Central memory CD8-positive, alpha-beta T cell (primary cell): ENCODE results near the gene DHRS3.
"Not testable (repeated sequence)": the region's sequence is repeated elsewhere in the genome, so short reads cannot be mapped to it uniquely, and the experiment has no call there.

ENCODE experiments used
- ATAC-seq: fragments of 150-1000 bp; cut with Tn5 transposase; replicated peaks from 2 replicates; pipeline ENCODE4 v1.10.0; 2022; ENCODE audit warnings: mild to moderate bottlenecking, moderate FRiP score, moderate number of reproducible peaks; ENCODE audit not compliant: poor library complexity, severe bottlenecking; ENCODE audit errors: extremely low read depth
- DNase-seq, 2 donors: peaks; one replicate each; pipeline ENCODE4 v3.0.0; 2021; ENCODE audit warnings: low spot score in 2 of 2
- H3K27ac Mint-ChIP-seq: one replicate; pipeline ENCODE4 v1.8.0; 2022; ENCODE audit warnings: low read depth, mild to moderate bottlenecking, moderate library complexity, mixed read lengths
- H3K27me3 Mint-ChIP-seq: one replicate; pipeline ENCODE4 v1.8.0; 2022; ENCODE audit warnings: mixed read lengths
- H3K36me3 Mint-ChIP-seq: one replicate; pipeline ENCODE4 v1.8.0; 2022; ENCODE audit warnings: mild to moderate bottlenecking, moderate library complexity, mixed read lengths; ENCODE audit not compliant: insufficient read depth
- H3K4me1 Mint-ChIP-seq: one replicate; pipeline ENCODE4 v1.8.0; 2022; ENCODE audit warnings: mixed read lengths
- H3K4me3 Mint-ChIP-seq: one replicate; pipeline ENCODE4 v1.8.0; 2022; ENCODE audit warnings: mild to moderate bottlenecking, moderate library complexity, mixed read lengths
- H3K9me3 Mint-ChIP-seq: one replicate; pipeline ENCODE4 v1.8.0; 2022; ENCODE audit warnings: mixed read lengths

Gene DHRS3

DNA sequence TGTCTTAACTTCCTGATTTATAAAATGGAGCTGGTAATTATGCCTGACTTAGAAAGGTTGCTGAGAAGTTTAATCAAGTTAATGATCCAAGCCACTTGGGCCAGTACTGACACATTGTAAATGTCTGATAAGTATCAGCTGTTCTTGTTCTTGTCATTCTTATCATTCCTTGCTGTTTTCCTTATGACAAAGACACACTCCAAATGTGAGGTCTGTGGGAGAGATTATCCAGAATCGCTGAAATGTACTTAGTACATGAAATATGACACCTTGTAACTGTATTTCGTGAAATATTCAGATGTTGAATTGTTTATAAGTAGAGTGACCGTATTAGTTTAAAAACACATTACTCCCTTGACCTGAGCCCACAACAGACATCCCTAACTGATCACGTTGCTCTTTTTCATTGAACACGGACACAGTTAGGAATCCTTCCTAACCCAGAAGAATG lies 32.0 kb upstream of the DHRS3 start:
- Mint-ChIP-seq H3K27ac (no peak overlapping the region), H3K4me1 (no peaks in the 10 kb centered on the region), H3K27me3 (peaks cover 71% of the 10 kb centered on the region), H3K9me3 (no peaks in the 10 kb centered on the region), H3K4me3 (no peak overlapping the region), H3K36me3 (peaks cover 2% of the 10 kb centered on the region)
- no peak for ATAC-seq
- no peak for DNase-seq

GRCh38 chr1:12648741-12649140 lies 30.7 kb upstream of the DHRS3 start:
- no peaks in the 10 kb centered on the region for H3K4me1 Mint-ChIP-seq

DNA sequence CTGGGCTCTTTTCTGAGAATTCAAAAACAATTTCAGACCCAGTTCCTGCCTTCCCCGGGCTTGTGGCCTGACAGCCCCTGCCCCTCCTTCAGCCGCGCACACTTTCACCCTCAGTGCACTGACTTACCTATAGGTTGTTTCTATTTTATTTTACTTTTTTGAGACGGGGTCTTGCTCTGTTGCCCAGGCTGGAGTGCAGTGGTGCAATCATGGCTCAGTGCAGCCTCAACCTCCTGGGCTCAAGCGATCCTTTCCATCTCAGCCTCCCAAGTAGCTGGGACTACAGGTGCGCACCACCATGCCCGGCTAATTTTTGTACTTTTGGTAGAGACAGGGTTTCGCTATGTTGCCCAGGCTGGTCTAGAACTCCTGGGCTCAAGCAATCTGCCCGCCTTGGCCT lies 27.4 kb upstream of the DHRS3 start:
- H3K9me3 Mint-ChIP-seq, result peaks cover 11% of the 10 kb centered on the region
- H3K4me3 Mint-ChIP-seq, DNase-seq, H3K4me1 Mint-ChIP-seq, H3K27ac Mint-ChIP-seq, ATAC-seq, H3K36me3 Mint-ChIP-seq: not testable (repeated sequence)
- peaks cover 49% of the 10 kb centered on the region for H3K27me3 Mint-ChIP-seq

More at GRCh38 chr1:12648741-12649140, 30.7 kb upstream of the DHRS3 start:
- peak overlapping the region; percentile 47 for H3K27ac Mint-ChIP-seq
- peak; percentile 14 for ATAC-seq
- no peak overlapping the region for H3K4me3 Mint-ChIP-seq
- peaks cover 73% of the 10 kb centered on the region for H3K27me3 Mint-ChIP-seq
- DNase-seq, result no peak
- H3K9me3 Mint-ChIP-seq, result no peaks in the 10 kb centered on the region
- peaks cover 2% of the 10 kb centered on the region for H3K36me3 Mint-ChIP-seq

DNA sequence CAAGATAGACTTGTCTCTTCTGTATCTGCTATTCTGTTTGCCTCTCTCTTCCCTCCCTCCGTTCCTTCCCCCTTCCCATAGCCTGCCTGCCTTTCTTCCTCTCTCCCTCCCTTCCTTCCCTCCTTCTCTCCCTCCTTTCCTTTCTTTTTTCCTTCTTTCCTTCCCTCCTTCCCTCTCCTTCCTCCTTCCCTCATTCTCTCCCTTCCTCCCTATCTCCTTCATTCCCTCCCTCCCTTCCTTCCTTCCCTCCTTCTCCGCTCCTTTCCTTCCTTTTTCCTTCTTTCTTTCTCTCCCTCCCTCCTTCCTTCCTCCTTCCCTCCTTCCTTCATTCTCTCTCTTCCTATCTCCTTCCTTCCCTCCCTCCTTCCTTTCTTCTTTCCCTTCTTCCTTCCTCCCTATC lies 26.8 kb upstream of the DHRS3 start:
- ATAC-seq (no peak), DNase-seq (no peak)
- no peak overlapping the region for H3K4me3 Mint-ChIP-seq
- peaks cover 2% of the 10 kb centered on the region for H3K36me3 Mint-ChIP-seq
- peaks cover 44% of the 10 kb centered on the region for H3K27me3 Mint-ChIP-seq
- H3K9me3 Mint-ChIP-seq, result peaks cover 14% of the 10 kb centered on the region
- no peak overlapping the region for H3K27ac Mint-ChIP-seq
- H3K4me1 Mint-ChIP-seq, result no peaks in the 10 kb centered on the region

- no peak for ATAC-seq
- no peaks in the 10 kb centered on the region for H3K4me1 Mint-ChIP-seq
These were observed 26.2 kb upstream of the DHRS3 start for GRCh38 chr1:12644237-12644636.

GRCh38 chr1:12643785-12644184 lies 25.8 kb upstream of the DHRS3 start, which contains the start of gene AADACL4:
Gene AADACL4 (plus strand): TSS chr1:12644085. CDS start chr1:12644547, 462 bp downstream.
- Mint-ChIP-seq H3K9me3 (peaks cover 14% of the 10 kb centered on the region), H3K4me1 (no peaks in the 10 kb centered on the region), H3K27me3 (peaks cover 33% of the 10 kb centered on the region), H3K27ac (no peak within 1 kb of the TSS), H3K36me3 (peaks cover 2% of the 10 kb centered on the region), H3K4me3 (no peak within 1 kb of the TSS)
- ATAC-seq (no peak), DNase-seq (no peak)

More at GRCh38 chr1:12644237-12644636, 26.2 kb upstream of the DHRS3 start:
- H3K4me3 Mint-ChIP-seq, result no peak overlapping the region
- no peak for DNase-seq
- H3K9me3 Mint-ChIP-seq, result peaks cover 14% of the 10 kb centered on the region
- peaks cover 2% of the 10 kb centered on the region for H3K36me3 Mint-ChIP-seq
- no peak overlapping the region for H3K27ac Mint-ChIP-seq
- peaks cover 38% of the 10 kb centered on the region for H3K27me3 Mint-ChIP-seq

DNA sequence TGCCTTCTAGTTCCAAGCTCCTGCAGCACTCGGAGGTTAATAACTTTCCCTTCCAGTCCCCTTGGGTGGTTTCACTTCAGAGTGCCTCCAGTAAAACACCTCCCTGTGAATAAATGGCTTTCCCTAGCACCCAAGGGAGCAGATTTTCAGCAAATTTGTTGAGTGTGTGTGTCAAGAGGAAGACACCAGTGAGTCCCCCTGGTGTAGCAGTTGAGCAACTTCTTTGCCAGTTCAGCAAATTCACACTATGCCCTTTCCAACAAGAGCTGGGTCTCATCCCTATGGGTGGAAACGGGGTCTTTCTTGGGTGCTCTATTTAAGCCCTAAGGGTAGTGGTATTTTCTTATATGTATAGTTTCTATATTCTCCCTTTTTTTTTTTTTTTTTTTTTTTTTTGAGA lies 25.1 kb upstream of the DHRS3 start:
- H3K27ac Mint-ChIP-seq, result no peak overlapping the region
- no peak for ATAC-seq
- DNase-seq, result no peak
- H3K4me1 Mint-ChIP-seq, result no peaks in the 10 kb centered on the region
- H3K9me3 Mint-ChIP-seq, result peaks cover 14% of the 10 kb centered on the region
- peaks cover 26% of the 10 kb centered on the region for H3K27me3 Mint-ChIP-seq
- no peak overlapping the region for H3K4me3 Mint-ChIP-seq
- H3K36me3 Mint-ChIP-seq, result peaks cover 2% of the 10 kb centered on the region

DNA sequence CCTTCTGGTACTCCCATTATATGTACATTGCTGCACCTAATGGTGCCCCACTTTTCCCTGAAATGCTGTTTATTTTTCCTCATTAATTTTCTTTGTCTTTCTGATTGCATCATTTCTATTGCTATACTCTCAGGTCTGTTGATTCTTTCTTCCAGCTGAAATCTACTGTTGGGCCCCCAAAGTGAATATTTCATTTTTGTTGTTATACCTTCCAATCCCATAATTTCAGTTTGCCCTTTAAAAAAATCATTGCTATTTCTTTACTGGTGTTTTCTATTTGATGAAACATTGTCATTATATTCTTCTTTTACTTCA lies 22.9 kb upstream of the DHRS3 start:
- H3K27ac Mint-ChIP-seq, result no peak overlapping the region

DNA sequence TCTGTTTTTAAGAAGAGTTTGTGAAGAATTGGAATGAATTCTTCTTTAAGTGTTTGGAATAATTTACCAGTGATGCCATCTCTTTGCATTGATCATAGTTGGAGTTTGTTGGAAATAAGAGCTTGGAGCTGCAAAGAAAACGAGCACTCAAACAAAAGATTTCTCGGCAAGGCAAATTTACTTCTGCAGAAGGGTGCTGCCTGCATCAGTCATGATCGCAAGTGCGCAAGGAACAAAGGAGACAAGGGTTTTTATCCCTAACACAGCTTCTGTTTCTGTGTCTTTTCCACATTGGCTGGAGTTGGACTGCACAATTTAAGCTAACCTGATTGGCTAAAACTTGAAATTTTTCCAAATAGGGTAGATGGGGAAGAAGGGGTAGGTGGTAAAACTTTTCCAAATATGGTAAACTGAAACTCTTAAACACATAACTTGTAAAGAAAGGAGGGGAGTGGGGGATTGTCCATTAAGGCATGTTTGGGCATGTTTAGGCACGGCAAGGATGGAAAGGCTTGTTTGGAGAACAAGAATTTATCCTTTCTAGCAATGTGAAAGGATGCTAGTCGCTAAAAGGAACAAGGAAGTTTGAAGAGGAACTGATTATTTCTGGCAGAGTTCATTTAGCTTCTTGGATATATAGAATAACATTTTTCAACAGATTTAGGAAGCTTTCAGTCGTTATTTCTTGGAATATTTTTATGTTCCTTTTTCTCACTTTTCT lies 22.4 kb upstream of the DHRS3 start:
- Mint-ChIP-seq H3K4me1 (no peaks in the 10 kb centered on the region), H3K9me3 (peaks cover 14% of the 10 kb centered on the region), H3K4me3 (no peak overlapping the region), H3K27ac (no peak overlapping the region), H3K27me3 (peaks cover 11% of the 10 kb centered on the region), H3K36me3 (no peaks in the 10 kb centered on the region)
- ATAC-seq (no peak), DNase-seq (no peak)

More for the DNA sequence above, 22.9 kb upstream of the DHRS3 start:
- H3K9me3 Mint-ChIP-seq, result peaks cover 14% of the 10 kb centered on the region
- H3K4me3 Mint-ChIP-seq, result no peak overlapping the region
- peaks cover 9% of the 10 kb centered on the region for H3K27me3 Mint-ChIP-seq
- DNase-seq (no peak), ATAC-seq (no peak)
- H3K36me3 Mint-ChIP-seq, result no peaks in the 10 kb centered on the region
- H3K4me1 Mint-ChIP-seq, result no peaks in the 10 kb centered on the region

GRCh38 chr1:12637693-12638092 lies 19.7 kb upstream of the DHRS3 start:
- H3K9me3 Mint-ChIP-seq, result peaks cover 14% of the 10 kb centered on the region
- H3K27me3 Mint-ChIP-seq, result peaks cover 18% of the 10 kb centered on the region
- H3K4me3 Mint-ChIP-seq, result no peak overlapping the region
- H3K36me3 Mint-ChIP-seq, result no peaks in the 10 kb centered on the region
- H3K4me1 Mint-ChIP-seq, result peaks cover 4% of the 10 kb centered on the region
- DNase-seq (no peak), ATAC-seq (no peak)
- H3K27ac Mint-ChIP-seq, result no peak overlapping the region

DNA sequence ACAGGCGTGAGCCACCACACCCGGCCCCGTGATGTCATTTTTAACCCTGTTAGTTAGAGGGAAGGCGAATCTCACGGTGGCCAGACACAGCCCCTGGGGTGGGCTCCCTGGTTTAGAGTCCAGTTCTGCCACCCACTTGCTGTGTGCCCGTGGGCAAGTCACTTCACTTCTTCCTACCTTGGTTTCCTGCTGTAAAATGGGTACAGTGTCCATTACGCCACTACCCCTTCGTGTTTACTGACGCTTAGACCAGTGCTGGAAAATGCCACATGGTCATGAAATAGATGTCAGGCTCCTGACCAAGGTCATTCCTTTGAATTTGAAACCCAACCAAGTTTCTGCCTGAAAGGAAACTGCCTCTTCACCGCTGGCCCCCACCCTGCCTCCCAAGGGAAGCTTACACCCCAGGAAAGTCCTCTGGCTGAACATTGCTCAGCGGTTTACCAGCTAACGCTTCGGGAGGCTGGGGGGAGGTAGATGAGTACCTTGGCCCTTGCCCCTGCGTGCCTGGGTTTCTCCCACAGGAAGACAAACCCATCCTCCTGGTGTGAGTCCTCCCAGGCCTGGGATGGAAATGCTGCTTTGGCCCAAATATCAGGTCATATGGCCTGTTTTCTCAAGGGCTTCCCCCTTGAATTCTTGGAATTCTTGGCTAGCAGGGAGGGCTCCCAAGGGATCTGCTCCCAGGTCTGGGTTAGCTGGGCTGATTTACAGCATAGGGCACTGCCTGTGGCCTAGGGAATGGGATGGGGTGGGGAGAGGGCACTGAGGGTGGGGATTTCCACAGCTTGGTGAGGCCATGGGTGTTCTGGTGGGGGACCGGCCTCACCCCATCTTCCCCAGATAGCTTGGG lies 18.3 kb upstream of the DHRS3 start:
- peaks cover 12% of the 10 kb centered on the region for H3K9me3 Mint-ChIP-seq
- peaks cover 31% of the 10 kb centered on the region for H3K27me3 Mint-ChIP-seq
- H3K36me3 Mint-ChIP-seq, result no peaks in the 10 kb centered on the region
- H3K4me1 Mint-ChIP-seq, result peaks cover 5% of the 10 kb centered on the region
- H3K27ac Mint-ChIP-seq, result no peak overlapping the region
- ATAC-seq (no peak), DNase-seq (no peak)
- H3K4me3 Mint-ChIP-seq, result no peak overlapping the region

GRCh38 chr1:12634696-12635202 lies 16.7 kb upstream of the DHRS3 start:
- Mint-ChIP-seq H3K27ac (no peak overlapping the region), H3K36me3 (no peaks in the 10 kb centered on the region), H3K27me3 (peaks cover 35% of the 10 kb centered on the region), H3K4me1 (peaks cover 5% of the 10 kb centered on the region), H3K9me3 (no peaks in the 10 kb centered on the region), H3K4me3 (no peak overlapping the region)
- ATAC-seq (no peak), DNase-seq (no peak)

DNA sequence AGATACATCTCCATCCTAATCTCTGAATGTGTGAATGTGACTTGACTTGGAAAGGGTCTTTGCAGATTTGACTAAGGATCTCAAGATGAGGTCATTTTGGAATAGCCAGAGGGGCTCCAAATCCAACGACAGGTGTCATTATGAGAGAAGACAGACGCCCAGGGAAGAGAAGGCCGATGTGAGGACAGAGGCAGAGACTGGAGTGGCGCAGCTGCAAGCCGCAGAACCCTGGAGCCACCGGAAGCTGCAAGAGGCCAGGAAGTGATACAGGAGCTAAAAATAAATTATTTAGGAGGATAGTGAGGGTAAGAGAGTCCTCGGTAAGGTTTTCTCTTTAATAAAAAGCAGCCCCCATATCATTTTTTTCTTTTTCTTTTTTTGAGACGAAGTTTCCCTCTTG lies 16.1 kb upstream of the DHRS3 start:
- Mint-ChIP-seq H3K4me3 (no peak overlapping the region), H3K4me1 (peaks cover 5% of the 10 kb centered on the region), H3K36me3 (no peaks in the 10 kb centered on the region), H3K27me3 (peaks cover 41% of the 10 kb centered on the region), H3K27ac (no peak overlapping the region), H3K9me3 (no peaks in the 10 kb centered on the region)
- DNase-seq, result no peak
- no peak for ATAC-seq
